GM18519 (cell line): ENCODE measurements around the gene MTUS2.

Source experiments
- ATAC-seq: cut with Tn5 transposase; IDR thresholded peaks from one replicate; pipeline ENCODE4 v1.9.1; 2021; ENCODE audit warnings: mild to moderate bottlenecking, moderate library complexity; ENCODE audit not compliant: unreplicated experiment, low FRiP score

MTUS2 gene

DNA sequence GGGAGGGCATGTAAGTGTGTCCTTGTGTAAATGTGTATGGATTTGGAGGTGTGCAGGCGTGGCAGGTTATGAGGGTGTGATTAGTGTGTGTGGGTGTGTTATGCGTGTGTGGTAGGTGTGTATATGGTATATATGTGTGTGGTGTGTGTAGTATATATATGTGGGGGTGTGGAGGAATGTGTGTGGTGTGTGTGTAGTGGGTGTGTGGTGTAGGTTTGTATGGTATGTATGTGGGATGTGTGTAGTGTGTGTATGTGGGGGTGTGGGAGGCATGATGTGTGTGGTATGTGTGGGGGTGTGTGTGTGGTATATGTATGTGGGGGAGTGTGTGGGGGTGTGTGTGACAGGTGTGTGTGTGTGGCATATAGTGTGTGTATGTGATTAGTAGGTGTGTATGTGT lies 671.1 kb downstream of the MTUS2 start:
- ATAC-seq, result no peak

DNA sequence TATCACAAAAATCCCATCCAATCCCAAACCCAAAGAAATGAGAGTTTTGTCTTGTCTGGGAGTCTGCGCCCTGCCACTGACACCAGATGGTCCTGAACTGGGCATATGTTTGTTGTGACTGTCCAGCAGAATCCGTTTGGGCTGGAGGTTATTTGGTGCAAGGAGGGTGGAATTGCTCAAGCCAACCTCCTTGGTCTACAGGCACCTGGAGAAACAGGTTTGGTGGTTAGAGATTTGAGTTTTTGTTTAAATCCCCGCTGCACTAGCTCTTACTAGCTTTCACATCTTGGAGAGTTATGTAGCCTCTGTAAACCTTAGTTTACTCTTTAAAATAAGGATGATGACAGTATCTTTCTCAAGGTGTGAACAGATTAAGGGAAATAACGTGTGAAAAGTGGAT lies 673.7 kb downstream of the MTUS2 start:
- no peak for ATAC-seq

DNA sequence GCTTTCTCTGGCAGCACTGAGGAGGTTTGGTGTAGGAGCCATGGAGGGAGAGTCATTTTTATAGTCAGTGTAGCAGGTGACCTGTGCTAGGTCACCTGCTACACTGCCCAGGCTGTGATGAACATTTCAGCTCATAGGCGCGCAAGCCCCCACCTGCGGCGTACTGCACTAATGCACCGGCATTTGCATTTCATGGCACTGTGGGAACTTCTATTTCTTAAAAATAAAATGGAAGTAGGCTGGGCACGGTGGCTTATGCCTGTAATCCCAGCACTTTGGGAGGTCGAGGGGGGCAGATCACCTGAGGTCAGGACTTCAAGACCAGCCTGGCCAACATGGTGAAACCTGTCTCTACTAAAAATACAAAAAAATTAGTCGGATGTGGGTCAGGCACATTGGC lies 674.4 kb downstream of the MTUS2 start:
- ATAC-seq, result no peak

DNA sequence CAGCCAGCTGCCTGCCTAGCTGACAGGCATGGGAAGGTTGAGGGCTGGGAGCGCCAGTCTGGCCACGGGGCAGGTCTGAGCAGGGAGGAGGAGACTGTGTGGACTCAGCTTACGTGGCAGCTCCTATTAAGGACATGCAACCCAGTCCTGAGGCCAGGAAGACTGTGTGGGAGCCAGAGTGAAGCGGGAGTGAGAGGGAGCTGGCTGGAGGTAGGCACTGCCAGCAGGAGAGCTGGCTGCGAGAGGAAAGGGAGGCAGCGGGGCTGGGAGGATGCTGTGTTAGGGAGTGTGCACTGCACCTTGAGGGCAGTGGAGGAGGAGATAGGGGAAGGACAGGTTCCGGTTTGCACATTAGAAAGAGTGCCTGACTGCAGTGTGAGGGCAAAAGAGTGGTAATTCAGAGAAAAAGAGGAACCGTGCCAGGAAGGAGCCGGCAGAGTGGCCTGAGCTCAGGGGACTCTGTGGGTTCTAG lies 676.1 kb downstream of the MTUS2 start:
- peak; percentile 61 for ATAC-seq

DNA sequence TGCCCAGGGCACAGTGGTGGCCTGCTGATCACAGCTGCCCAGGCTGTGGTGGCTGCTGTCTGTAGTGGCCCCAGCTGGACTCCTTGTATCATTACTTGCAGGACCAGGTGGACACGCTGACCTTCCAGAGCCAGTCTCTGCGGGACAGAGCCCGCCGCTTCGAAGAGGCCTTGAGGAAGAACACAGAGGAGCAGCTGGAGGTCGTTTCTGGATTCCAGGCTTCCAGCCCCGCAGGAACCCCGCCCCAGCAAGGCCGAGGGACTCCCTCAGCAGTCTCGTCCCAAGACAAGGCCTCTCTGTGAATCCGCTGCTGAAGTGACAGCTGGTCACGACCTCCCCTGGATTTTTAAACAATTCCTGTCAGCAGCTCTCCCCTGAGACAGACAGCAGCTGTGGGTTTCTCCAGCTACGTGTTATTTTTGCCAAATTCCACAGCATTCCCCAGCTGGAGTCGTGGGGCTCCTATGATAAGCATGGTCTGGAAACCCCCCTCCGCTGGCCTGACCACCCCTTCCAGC lies 677.1 kb downstream of the MTUS2 start:
- no peak for ATAC-seq

DNA sequence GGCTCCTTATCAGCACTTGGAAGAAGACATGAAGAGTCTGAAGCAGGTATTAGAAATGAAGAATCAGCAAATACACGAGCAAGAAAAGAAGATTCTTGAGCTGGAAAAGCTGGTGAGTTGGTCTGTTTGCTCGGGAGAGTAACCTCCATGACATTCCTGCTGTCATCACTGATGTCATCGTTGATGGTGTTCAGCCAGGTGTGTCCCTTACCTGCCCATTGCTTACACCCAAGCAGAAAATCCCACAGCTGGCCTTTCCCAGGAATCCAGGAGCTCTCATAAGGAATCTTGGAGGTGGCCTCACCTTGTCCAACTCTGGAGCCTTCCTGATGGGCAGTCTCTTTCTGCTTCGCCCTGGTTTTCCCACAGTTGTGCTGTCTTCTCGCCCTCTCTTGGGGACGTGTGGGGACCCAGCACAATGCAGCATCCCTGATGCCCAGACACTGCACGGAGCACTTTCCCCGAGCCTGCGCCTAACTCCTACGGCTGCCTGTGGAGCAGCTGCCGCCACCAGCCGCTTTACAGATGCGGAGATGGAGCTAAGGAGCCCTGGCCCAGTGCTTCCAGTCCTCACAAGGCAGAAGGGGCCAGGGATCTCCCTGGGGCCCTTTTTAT lies 678.4 kb downstream of the MTUS2 start:
- no peak for ATAC-seq

DNA sequence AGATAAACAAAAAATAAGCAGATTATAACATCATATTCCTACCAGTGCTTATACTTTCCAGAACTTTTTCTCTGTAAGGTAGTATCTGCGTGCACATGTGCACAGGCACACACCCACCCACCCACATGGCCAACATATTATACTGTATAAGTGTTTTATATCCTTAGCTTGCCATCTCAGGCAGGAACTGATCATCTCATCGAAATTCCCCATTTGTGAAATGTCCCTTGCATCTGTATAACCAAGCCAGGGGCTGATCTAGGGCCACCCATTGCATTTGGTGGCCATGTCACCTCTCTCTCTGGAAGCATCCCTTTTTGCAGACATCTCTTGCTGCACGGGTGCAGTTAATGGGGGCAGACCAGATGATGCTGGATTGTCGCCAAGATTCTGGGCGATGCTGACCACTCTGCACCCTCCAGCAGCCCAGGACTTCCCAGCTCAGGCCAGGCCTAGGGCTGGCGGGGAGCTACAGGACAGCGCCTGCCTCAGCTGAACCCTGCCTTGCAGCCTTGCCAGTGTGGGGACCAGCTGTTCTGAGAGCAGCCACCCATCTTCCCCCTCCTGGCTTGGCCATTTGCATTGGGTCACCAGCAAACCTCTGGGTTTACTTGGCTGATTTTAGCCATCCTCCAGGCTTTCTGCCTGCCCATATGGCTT lies 679.5 kb downstream of the MTUS2 start:
- no peak for ATAC-seq

DNA sequence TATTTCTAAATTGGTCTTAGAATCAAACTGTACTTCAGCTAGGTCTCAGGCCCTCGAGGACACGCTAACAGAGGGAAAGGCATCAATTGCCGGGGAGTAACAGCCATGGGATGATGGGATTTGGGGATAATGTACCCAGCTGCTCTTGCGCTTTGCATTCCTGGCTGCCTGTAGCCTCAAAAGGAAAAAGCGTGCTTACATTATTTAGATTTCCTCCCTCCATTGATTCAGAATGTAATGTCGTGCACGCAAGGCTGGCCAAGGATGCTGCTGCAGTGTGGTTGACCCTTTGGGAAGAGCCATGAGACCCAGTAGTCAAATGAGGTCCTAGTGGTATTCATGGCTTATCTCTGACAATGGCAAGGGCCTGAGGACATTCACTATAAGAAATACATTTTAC lies 680.2 kb downstream of the MTUS2 start:
- ATAC-seq, result no peak

DNA sequence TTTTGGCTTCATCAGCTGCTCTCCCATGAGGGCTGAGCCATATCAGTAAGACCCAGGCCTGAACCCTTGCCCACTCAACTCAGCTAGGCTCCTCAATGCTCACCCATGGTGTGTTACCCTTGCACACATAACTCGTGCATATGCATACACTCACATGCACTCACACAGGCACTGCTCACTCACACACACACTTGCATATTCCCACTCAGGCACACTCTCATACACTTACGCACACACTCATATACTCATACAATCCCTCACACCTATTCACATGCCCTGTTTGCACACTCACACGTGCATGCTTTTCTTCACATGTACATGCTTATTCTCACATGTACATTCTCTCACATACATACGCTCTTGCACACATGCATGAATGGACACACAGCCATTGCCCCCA lies 681.5 kb downstream of the MTUS2 start:
- ATAC-seq, result no peak

DNA sequence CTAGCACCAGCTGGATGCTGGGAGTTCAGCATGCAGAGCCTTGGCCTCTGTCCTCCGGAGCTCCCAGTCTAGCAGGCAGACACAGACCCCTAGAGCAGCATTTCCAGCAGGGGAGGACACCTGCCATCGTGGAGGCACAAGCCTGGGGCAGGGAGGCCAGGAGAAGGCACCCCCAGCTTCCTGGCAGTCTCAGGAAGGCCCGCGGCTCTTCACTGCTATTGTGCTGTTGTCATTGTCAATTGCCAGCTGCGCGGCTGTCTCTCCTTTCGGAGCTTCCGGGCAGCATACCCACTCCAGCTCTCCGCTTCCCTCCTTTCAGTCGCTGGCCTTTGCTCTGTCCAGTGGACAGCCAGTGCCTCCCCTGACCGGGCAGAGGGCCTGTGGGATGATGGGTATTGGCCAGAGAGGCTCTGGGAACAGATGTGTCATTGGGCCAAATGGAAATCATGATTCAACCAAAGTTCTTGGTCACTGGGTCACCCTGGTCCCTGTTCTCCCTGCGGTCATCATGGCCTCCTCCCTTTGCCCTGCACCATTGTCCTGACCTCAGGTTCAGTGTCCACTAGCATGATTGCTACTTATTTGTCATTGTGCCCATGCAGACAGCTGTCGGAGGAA lies 682.4 kb downstream of the MTUS2 start:
- no peak for ATAC-seq

DNA sequence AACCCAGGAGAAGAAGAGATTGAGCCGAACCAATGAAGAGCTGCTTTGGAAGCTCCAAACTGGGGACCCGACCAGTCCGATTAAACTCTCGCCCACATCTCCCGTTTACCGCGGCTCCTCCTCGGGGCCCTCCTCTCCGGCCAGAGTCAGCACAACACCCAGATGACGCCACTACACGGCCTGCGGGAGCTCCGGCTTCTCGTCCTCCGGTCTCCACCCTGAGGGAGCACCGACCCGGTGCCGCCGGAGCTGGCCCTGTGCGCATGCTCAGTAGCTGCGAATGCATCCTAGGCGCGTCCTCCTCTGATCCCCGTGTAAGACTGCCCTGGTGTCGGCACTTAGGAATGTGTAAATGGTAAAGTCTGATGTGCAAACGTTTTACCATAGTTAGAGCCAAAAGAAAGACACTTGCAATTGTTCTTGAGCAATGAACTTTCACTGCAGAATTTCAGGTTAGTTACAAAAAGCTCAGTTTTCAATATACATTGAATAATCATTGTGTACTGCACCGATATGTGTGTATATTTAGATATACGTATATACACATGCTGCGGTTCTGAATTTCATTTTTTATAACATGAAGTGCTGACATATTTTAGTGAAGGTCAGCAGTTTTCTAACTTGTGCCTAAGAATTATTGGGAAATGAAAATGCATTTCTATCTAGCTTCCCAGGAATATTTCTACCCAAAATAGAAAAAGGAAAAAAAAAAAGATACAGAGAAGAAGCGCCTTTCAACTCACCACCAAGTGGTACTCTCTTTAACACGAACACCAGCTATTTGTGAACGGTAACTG lies 683.1 kb downstream of the MTUS2 start:
- no peak for ATAC-seq

DNA sequence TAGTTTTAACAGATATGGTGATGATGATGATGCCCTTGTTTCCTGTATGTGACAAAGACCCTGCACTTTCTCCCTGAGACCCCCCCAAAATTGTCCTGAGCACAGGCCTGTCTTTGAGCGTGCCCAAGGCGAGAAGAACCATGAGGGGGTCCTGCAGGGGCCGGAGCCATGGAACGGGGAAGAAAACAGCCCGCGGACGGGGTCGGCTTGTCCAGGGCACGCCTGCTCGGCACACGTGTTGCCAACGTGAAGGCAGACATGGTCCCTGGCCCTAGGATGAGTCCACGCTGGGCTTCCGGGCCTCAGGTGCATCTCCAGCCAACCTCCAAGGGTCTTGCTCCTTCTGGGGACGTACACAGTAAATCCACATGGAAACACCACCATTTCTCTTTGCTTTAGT lies 684.6 kb downstream of the MTUS2 start:
- ATAC-seq, result no peak

DNA sequence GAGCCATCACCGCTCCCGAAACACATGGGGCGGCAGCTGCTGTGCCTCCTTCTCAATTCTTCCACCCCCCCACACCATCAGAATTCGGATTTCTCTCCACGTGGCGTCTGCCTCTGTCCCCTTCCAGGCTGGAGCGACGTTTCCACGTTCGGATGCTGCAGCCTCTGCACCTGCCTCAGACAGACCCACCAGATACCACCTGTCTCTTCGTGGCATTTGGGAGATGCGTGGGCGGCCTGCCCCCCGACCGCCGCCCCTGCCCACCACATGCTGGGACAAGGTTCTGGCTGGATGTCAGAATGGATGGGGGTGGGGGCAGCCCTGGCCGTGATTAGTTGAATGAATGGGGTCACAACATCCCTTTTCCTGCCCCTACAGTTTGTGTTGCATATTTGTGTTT lies 685.4 kb downstream of the MTUS2 start:
- ATAC-seq, result no peak

DNA sequence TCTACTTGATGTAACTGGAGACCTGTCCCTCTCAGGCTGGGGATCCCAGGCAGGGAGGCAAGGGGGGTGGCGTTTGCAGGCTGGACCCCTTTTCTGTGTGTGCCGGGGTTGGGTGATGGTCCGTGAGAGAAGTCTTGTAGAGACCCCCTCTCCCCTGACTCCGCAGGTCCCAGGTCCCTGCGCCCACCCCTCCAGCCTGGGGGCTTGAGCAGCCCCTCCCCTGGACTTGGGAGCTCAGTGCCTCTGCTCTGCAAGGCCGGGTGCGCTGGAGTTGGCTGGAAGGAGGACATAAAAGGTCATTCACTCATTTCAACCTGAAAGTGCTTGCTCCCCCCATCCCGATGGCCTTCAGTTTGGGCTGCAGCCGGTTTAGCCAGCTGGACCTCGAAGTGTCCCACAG lies 685.8 kb downstream of the MTUS2 start:
- no peak for ATAC-seq

DNA sequence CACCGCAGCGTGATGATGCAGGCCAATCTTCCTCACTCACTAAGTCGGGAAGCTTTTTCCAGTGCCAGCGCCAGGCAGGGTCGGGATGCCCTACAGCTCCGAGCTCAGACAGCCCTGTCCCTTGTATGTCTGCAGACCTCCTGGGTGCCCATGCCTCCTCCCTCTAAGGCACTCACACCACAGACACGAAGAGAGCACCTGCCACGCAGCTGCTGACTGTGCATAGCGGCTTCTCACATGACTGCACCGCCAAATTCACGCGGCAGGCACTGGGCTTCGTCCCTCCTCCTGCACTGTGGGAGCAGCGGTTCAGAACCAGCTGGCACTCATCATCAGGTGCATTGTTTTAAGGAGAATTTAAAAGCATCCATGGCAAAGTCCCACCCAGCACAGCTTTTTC lies 687.2 kb downstream of the MTUS2 start:
- no peak for ATAC-seq

DNA sequence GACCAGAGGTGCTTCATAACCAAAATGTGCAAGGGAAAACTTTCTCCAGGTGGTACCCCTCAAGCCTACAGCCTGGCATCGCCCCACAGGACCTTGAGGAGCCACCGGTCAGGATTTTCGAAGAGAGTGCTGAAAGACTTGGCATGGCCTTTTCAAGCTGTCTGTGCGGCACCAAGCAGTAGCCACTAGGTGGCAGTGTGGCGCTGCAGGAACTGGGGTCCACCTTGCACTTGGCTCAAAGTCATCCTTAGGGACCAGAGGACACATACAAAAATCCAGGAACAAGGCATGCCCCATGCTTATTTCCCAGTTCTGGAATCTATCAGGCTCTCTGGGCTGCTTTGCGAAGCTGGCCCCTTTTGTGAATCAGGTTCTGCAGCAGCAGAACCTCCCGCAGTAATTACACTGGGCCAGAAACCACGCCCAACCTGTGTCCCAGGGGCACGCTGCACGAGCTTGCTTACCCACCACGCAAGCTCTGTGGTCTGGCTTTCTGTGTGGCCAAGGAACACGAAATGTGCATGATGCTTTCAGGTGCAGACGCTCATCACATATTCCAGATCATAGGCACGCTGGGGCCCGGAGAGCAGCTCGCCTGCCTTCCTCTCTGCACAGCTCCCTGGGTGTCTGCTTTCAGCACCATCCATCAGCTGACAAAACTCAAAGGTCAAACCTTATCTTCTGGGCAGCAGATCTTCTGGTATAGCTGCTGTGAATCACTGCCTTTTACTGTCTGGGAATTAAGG lies 688.2 kb downstream of the MTUS2 start:
- ATAC-seq, result peak; percentile 40

DNA sequence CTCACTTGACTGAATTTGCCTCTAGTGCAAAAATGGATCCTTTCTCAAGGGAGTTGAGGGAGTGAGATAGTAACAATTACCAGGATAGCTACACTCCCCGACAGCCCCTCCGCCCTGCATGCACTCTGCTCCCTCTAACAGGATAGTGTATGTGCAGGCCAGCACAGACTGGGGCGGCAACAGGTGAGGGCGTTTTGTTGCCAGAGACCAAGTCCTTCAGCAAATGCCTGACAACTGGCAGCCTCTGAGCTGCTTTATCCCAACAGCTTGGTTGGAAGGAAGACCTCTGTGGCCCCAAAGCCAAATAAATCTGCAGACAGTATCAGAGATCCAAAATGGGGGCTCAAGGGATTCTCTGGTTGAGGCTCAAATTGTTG lies 688.7 kb downstream of the MTUS2 start:
- ATAC-seq, result no peak

DNA sequence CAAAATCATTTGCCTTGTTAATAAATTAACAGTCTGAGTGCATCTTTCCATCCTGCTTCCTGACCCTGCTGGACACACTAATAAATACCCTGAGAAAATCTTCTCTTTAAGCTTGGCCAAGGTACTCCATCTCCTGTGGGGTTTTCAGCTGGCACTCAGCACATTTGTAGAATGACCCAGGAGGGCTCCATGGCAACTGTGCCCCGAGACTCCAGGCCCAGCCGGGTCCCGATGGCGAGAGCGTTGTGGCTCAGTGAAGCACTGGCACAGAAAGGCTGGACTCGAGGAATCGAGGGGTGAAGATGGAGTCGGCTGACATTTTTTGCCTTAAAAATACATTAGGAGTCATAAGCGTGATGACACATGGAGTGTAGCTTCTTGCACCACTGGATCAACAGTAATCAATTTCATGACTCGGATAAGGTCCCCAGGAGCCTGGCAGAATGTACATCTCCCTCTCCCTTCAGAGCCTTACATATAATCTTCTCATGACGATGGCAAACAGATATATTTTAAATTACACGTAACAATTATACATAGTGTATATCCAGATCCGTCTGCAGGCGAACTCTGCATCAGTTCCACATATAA lies 690.0 kb downstream of the MTUS2 start:
- no peak for ATAC-seq

DNA sequence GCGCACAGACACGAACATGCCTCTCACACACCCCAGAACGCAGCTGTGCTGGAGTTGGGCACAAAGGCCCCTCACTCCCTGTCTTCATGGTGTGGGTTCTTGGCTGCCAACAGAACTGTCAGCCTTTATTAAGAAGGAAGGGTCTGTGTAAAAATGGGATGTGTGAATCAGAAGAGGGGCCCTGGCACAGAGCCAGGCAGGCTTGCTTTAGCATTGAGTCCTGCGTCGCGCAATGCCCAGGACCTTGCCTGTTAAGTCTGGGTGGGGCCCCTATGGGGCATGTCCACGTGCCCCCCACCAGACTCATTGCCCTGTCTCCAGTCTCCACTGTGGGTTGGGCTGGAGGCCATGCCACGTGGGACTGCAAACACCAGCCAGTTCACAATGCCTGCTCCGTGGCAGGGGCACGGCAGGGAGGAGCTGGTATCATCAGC lies 690.5 kb downstream of the MTUS2 start:
- no peak for ATAC-seq
